ENCODE results near the gene NTHL1. TPM values are rescaled to one million over a fixed set of nuclear protein-coding genes. Genes with fewer than 3 reads are reported as not detected.

The NTHL1 gene
- total and polyA plus RNA-seq, 2 of the 8 experiments (the other 6 are each of a cell fraction or from before 2014, with no cell fraction given), result 70.9 to 150 TPM

- TF ChIP-seq RBBP5 (IDR thresholded peaks at IDR 0.05; ENCODE audit: borderline replicate concordance, low read depth, low read length), result 0 out of 2 replicates have a peak, but pooled peaks have one; percentile 15
- TF ChIP-seq MAFK (IDR thresholded peaks at IDR 0.05; ENCODE audit: low read depth, low read length), result no peak
- TF ChIP-seq CREB1 (IDR thresholded peaks at IDR 0.05), result no peak
Observed at GRCh38 chr16:2019518-2019920, 28.1 kb downstream of the NTHL1 start, which contains the start of gene NPW (continued).

Measured in H1 (cell line).